A673 (cell line): ENCODE data around the gene EZH1. TPM values are rescaled to one million over a fixed set of nuclear protein-coding genes. Genes with fewer than 3 reads are reported as not detected.

ENCODE experiments used
- BruUV-seq: library from RNA; stranded (reverse); fragments of 400-500 nt; replicated peaks from 2 replicates; lab custom pipeline; 2021; lab: Mats Ljungman, UMichigan
- CTCF ChIA-PET: fragments of 300-600 bp; sonication (Branson Sonifier 250); formaldehyde crosslinking; loops from one replicate; lab custom pipeline; 2022; ENCODE audit warnings: antibody characterized with exemption; lab: Charles Lee
- POLR2A ChIA-PET: fragments of 300-600 bp; sonication (Branson Sonifier 250); formaldehyde crosslinking; loops from one replicate; lab custom pipeline; 2022; ENCODE audit warnings: antibody characterized with exemption; ENCODE audit not compliant: low non-redundant PET; lab: Charles Lee
- DNase-seq: peaks from one replicate; pipeline ENCODE4 v3.0.0-alpha.2; 2015; ENCODE audit warnings: low spot score
- H3K27ac ChIP-seq: fragments of 200-600 bp; sonication (generic); 2 replicates; pipeline ENCODE4 v1.5.1; 2016; ENCODE audit warnings: mixed run types, low read depth, mild to moderate bottlenecking, mixed read lengths, antibody characterized with exemption, low read length; ENCODE audit not compliant: poor library complexity, severe bottlenecking
- H3K27me3 ChIP-seq: fragments of 200-600 bp; sonication (generic); replicated peaks from 2 replicates; pipeline ENCODE4 v1.6.1; 2017; ENCODE audit warnings: mixed run types, low read depth, mild to moderate bottlenecking, mixed read lengths, antibody characterized with exemption, low read length; ENCODE audit not compliant: insufficient read depth, poor library complexity
- H3K36me3 ChIP-seq: fragments of 200-600 bp; sonication (generic); 2 replicates; pipeline ENCODE4 v1.6.1; 2016; ENCODE audit warnings: mixed run types, mild to moderate bottlenecking, mixed read lengths, antibody characterized with exemption, low read length; ENCODE audit not compliant: insufficient read depth, poor library complexity, severe bottlenecking
- H3K4me1 ChIP-seq: fragments of 200-600 bp; sonication (generic); 2 replicates; pipeline ENCODE4 v1.6.1; 2017; ENCODE audit warnings: mixed run types, mild to moderate bottlenecking, mixed read lengths, antibody characterized with exemption, low read length; ENCODE audit not compliant: insufficient read depth, poor library complexity, severe bottlenecking
- H3K4me3 ChIP-seq: fragments of 200-600 bp; sonication (generic); 2 replicates; pipeline ENCODE4 v1.5.1; 2016; ENCODE audit warnings: low read depth, mixed run types, mild to moderate bottlenecking, mixed read lengths, low read length; ENCODE audit not compliant: poor library complexity, severe bottlenecking
- H3K9me3 ChIP-seq: fragments of 200-600 bp; sonication (generic); 2 replicates; pipeline ENCODE4 v1.6.1; 2016; ENCODE audit warnings: mixed run types, low read depth, mild to moderate bottlenecking, mixed read lengths, antibody characterized with exemption, low read length; ENCODE audit not compliant: poor library complexity, severe bottlenecking
- EZH2 ChIP-seq: fragments of 200-600 bp; sonication (generic); IDR thresholded peaks from 2 replicates; pipeline ENCODE4 v1.6.1; 2017; ENCODE audit warnings: borderline replicate concordance, low read depth, mild to moderate bottlenecking, mixed read lengths, antibody characterized with exemption, low read length; ENCODE audit not compliant: poor library complexity, severe bottlenecking
- intact Hi-C: fragments of 100-400 bp; cut with micrococcal nuclease; formaldehyde crosslinking; loops from one replicate; pipeline ENCODE4 v1.10.0; 2022; ENCODE audit not compliant: unreplicated experiment
- total RNA-seq: library from RNA; stranded (reverse); gene quantifications from 2 replicates; pipeline ENCODE4 v1.2.3, GENCODE V29; 2021
- TF ChIP-seq, protein P1 (sequence below): fragments of 300-800, 200-600 bp; sonication (generic); conservative IDR thresholded peaks from 2 replicates; pipeline ENCODE4 v1.5.1; 2017; ENCODE audit warnings: low read depth, mild to moderate bottlenecking, antibody characterized with exemption, low read length, moderate library complexity, mixed read lengths

Gene EZH1
- total RNA-seq, 1 experiment from 2014 or later, result 16.4 TPM

- Histone ChIP-seq H3K4me3 (no peak overlapping the region), H3K27me3 (no peaks in the 10 kb centered on the region), H3K36me3 (no peaks in the 10 kb centered on the region), H3K9me3 (no peaks in the 10 kb centered on the region), H3K4me1 (no peaks in the 10 kb centered on the region), H3K27ac (no peak overlapping the region)
- no peak for DNase-seq
- CTCF ChIA-PET, result no interaction called here
- intact Hi-C loops, result no loop called here
- BruUV-seq, result no TSS peak
- TF ChIP-seq, protein P1, sequence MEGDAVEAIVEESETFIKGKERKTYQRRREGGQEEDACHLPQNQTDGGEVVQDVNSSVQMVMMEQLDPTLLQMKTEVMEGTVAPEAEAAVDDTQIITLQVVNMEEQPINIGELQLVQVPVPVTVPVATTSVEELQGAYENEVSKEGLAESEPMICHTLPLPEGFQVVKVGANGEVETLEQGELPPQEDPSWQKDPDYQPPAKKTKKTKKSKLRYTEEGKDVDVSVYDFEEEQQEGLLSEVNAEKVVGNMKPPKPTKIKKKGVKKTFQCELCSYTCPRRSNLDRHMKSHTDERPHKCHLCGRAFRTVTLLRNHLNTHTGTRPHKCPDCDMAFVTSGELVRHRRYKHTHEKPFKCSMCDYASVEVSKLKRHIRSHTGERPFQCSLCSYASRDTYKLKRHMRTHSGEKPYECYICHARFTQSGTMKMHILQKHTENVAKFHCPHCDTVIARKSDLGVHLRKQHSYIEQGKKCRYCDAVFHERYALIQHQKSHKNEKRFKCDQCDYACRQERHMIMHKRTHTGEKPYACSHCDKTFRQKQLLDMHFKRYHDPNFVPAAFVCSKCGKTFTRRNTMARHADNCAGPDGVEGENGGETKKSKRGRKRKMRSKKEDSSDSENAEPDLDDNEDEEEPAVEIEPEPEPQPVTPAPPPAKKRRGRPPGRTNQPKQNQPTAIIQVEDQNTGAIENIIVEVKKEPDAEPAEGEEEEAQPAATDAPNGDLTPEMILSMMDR, result no peak
- no peak for TF ChIP-seq EZH2
- POLR2A ChIA-PET, result no interaction called here
Observed at GRCh38 chr17:42698736-42699414, 46.0 kb downstream of the EZH1 start.

DNA sequence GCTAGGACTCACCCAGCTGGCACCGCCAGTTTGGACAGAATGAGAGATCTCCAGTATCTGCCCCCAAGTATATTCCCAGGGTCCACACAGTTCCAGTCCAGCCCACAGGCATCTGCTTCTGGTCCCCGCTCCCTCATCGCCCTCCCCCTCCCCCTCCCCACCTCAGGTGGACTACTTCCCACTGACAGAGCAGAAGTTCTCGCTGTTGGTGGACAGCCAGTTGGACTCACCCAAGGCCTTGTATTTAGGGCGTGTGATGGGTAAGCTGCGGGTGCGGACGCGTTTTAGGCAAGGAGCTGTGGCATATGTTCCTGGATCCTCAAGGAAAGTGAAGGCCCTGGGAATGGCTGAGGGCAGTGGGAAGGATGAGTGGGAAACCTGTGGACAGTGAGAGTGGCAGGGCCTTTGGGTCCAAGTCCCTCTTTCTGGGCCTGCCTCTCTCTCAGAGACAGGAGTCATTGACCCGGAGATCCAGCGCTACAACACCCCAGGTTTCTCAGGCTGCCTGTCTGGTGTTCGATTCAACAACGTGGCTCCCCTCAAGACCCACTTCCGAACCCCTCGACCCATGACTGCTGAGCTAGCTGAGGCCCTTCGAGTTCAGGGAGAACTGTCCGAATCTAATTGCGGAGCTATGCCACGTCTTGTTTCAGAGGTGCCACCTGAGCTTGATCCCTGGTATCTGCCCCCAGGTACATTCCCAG is 47.6 kb downstream of the EZH1 start:
- Histone ChIP-seq H3K9me3 (no peaks in the 10 kb centered on the region), H3K36me3 (no peaks in the 10 kb centered on the region), H3K27me3 (no peaks in the 10 kb centered on the region), H3K27ac (no peak overlapping the region), H3K4me1 (no peaks in the 10 kb centered on the region), H3K4me3 (no peak overlapping the region)
- no TSS peak for BruUV-seq
- no peak for TF ChIP-seq EZH2
- TF ChIP-seq, protein P1, result no peak
- DNase-seq, result no peak
- CTCF ChIA-PET, result interaction anchor here (0.6 kb wide), 1 partner anchor 18 kb away, joined by 7 read pairs; no protein-coding TSS in a partner anchor
- intact Hi-C loops, result no loop called here
- POLR2A ChIA-PET, result no interaction called here

DNA sequence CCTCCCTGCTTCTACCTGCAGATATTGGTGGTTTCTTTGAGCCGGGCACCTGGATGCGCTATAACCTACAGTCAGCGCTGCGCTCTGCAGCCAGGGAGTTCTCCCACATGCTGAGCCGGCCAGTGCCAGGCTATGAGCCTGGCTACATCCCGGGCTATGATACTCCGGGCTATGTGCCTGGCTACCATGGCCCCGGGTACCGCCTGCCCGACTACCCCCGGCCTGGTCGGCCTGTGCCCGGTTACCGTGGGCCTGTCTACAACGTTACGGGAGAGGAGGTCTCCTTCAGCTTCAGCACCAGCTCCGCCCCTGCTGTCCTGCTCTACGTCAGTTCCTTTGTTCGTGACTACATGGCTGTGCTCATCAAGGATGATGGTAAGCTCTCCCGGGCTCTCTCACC is 49.3 kb downstream of the EZH1 start:
- Histone ChIP-seq H3K4me1 (no peaks in the 10 kb centered on the region), H3K27me3 (no peaks in the 10 kb centered on the region), H3K4me3 (no peak overlapping the region), H3K27ac (no peak overlapping the region), H3K9me3 (no peaks in the 10 kb centered on the region), H3K36me3 (no peaks in the 10 kb centered on the region)
- no TSS peak for BruUV-seq
- intact Hi-C loops, result no loop called here
- ChIA-PET CTCF (no interaction called here), POLR2A (no interaction called here)
- no peak for TF ChIP-seq EZH2
- TF ChIP-seq, protein P1, result no peak
- no peak for DNase-seq
